HepG2 (cell line): ENCODE results near the gene MMP23B. TPM values are rescaled to one million over a fixed set of nuclear protein-coding genes. Genes with fewer than 3 reads are reported as not detected.
A peak's percentile ranks its signal among the peaks of the same experiment; 100 is the strongest.

Experiments used
- ATM ChIP-seq: fragments of 450-650 bp; IDR thresholded peaks from 2 replicates; pipeline ENCODE4 v1.7.1; 2017; ENCODE audit warnings: mild to moderate bottlenecking, borderline replicate concordance
- CBFB ChIP-seq: sonication (generic); formaldehyde crosslinking; IDR thresholded peaks from 2 replicates; pipeline ENCODE4 v1.4.0; 2020; ENCODE audit warnings: missing genetic modification reagents
- ETV6 ChIP-seq: sonication (generic); formaldehyde crosslinking; conservative IDR thresholded peaks from 2 replicates; pipeline ENCODE4 v1.4.0; 2020; ENCODE audit warnings: missing genetic modification reagents
- GLMP ChIP-seq: sonication (generic); formaldehyde crosslinking; IDR thresholded peaks from 2 replicates; pipeline ENCODE4 v1.9.0; 2021; ENCODE audit warnings: missing genetic modification reagents, mild to moderate bottlenecking, borderline replicate concordance
- HIC2 ChIP-seq: sonication (generic); formaldehyde crosslinking; IDR thresholded peaks from 2 replicates; pipeline ENCODE4 v1.9.0; 2022; ENCODE audit warnings: low read depth, missing genetic modification reagents
- HMGXB3 ChIP-seq: sonication (generic); formaldehyde crosslinking; IDR thresholded peaks from 2 replicates; pipeline ENCODE4 v1.4.0; 2020; ENCODE audit warnings: missing genetic modification reagents, borderline replicate concordance
- MIER2 ChIP-seq: IDR thresholded peaks from 2 replicates; pipeline ENCODE4 v1.6.1; 2016; ENCODE audit warnings: missing biosample characterization, missing genetic modification reagents
- NFYC ChIP-seq: IDR thresholded peaks from 2 replicates; pipeline ENCODE4 v1.6.1; 2016; ENCODE audit warnings: missing genetic modification reagents, missing compliant biosample characterization
- NONO ChIP-seq, 2 experiments: fragments of 450-650 bp in 1 of 2; sonication (generic) in 1 of 2; formaldehyde crosslinking in 1 of 2; IDR thresholded peaks in 1 of 2; conservative IDR thresholded peaks in 1 of 2; 2 replicates each; pipeline versions ENCODE4 v1.6.1 to v1.8.0; 2017 to 2022; ENCODE audit warnings: mild to moderate bottlenecking in 1 of 2, missing genetic modification reagents in 1 of 2, moderate library complexity in 1 of 2
- ZBTB25 ChIP-seq: IDR thresholded peaks from 2 replicates; pipeline ENCODE4 v1.6.1; 2018; ENCODE audit warnings: missing genetic modification reagents
- ZNF451 ChIP-seq: sonication (generic); formaldehyde crosslinking; IDR thresholded peaks from 2 replicates; pipeline ENCODE4 v1.5.0; 2020; ENCODE audit warnings: mild to moderate bottlenecking, missing genetic modification reagents
- ZNF761 ChIP-seq: sonication (generic); formaldehyde crosslinking; conservative IDR thresholded peaks from 2 replicates; pipeline ENCODE4 v1.4.0; 2020; ENCODE audit warnings: mild to moderate bottlenecking, missing genetic modification reagents
- ZUFSP ChIP-seq: sonication (generic); formaldehyde crosslinking; IDR thresholded peaks from 2 replicates; pipeline ENCODE4 v1.9.0; 2021; ENCODE audit warnings: missing genetic modification reagents, mild to moderate bottlenecking, borderline replicate concordance
- ZXDC ChIP-seq: sonication (generic); formaldehyde crosslinking; IDR thresholded peaks from 2 replicates; pipeline ENCODE4 v1.5.0; 2020; ENCODE audit warnings: mild to moderate bottlenecking, missing genetic modification reagents
- polyA plus RNA-seq, 8 experiments: library from polyadenylated mRNA; depleted of rRNA in 3 of 8; stranded (reverse) in 7 of 8; unstranded in 1 of 8; fragments of >200 nt; fragmentation: Illumina TruSeq in 4 of 8; extraction: Trizol in 4 of 8; gene quantifications; 2 replicates each; pipeline versions ENCODE4 v1.2.1 to v1.2.3, GENCODE V29; 2011 to 2016; ENCODE audit warnings: low read depth in 4 of 8, missing spikeins in 1 of 8, mixed read lengths in 1 of 8; ENCODE audit not compliant: insufficient read depth in 1 of 8
- total RNA-seq, 5 experiments: library from RNA; depleted of rRNA; stranded (reverse); fragments of >200 nt; fragmentation: Illumina TruSeq; extraction: Trizol; gene quantifications; 2 replicates each; pipeline ENCODE4 v1.2.3, GENCODE V29; 2016; ENCODE audit warnings: low read depth in 1 of 5

Gene MMP23B
- total and polyA plus RNA-seq, 2 of the 13 experiments (the other 11 are each of a cell fraction or from before 2014, with no cell fraction given), result 0.61 to 0.75 TPM

- TF ChIP-seq HMGXB3 (CRISPR knock-in tag), result 0 out of 2 replicates have a peak, but pooled peaks have one; percentile 45
- no peak for TF ChIP-seq NONO (IDR thresholded peaks at IDR 0.05)
- TF ChIP-seq NONO (CRISPR knock-in tag; conservative IDR thresholded peaks at IDR 0.05), result peak; percentile 73
- TF ChIP-seq ZBTB25 (CRISPR knock-in tag), result peak; percentile 92
- TF ChIP-seq HIC2 (CRISPR knock-in tag), result peak; percentile 58; the same call in 1 of the 2 replicates
- TF ChIP-seq ZNF761 (CRISPR knock-in tag), result 0 out of 2 replicates have a peak, but pooled peaks have one; percentile 22
- peak; percentile 35; the same call in 1 of the 2 replicates for TF ChIP-seq CBFB (CRISPR knock-in tag)
- TF ChIP-seq ZUFSP (CRISPR knock-in tag), result no peak
- no peak for TF ChIP-seq ATM
- TF ChIP-seq ETV6 (CRISPR knock-in tag), result no peak
- no peak; the same call in 1 of the 2 replicates for TF ChIP-seq ZXDC
- peak; percentile 5; the same call in 1 of the 2 replicates for TF ChIP-seq NFYC
- TF ChIP-seq MIER2 (CRISPR knock-in tag), result peak; percentile 35; the same call in 1 of the 2 replicates
- TF ChIP-seq GLMP, result no peak
- no peak for TF ChIP-seq ZNF451
These were observed 46.8 kb downstream of the MMP23B start (continued) for GRCh38 chr1:1678581-1679380.
